ENCODE measurements around the gene MAPK8IP2.

DNA sequence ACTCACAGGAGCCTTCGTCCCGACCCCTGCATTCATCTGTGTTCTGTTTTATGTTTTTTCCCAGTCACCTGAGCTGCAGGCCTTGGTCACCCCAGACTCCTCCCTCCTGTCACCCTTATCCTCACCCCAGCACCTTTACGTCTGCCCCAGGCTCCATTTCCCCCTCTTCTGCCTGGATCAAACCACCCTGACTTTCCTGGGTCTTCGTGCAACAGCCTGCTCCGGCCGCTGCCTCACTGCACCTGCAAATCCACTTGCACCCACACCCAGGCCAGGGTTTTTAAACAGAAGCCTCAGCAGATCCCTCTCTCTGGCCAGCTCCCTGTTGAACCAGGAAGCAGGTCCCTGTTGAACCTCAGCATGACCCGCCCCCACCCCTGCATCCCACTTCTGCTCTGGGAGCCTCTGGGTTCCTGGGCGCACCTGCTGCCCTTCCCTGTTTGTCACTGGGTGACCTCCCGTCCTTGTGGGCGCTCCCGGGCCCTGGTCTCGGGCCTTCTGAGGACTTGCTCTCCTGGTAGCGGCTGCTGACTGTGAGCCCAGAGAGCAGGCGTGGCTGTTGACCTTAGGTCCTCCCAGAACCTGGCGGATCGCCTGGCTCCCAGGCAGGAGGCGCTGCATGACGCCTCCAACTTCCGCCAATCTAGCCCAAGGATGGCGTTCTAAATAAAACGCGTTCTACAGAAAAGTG lies 12.8 kb downstream of the MAPK8IP2 start:
- no peak for TF ChIP-seq POLR2A (IDR thresholded peaks at IDR 0.05)
- TF ChIP-seq, protein P1, sequence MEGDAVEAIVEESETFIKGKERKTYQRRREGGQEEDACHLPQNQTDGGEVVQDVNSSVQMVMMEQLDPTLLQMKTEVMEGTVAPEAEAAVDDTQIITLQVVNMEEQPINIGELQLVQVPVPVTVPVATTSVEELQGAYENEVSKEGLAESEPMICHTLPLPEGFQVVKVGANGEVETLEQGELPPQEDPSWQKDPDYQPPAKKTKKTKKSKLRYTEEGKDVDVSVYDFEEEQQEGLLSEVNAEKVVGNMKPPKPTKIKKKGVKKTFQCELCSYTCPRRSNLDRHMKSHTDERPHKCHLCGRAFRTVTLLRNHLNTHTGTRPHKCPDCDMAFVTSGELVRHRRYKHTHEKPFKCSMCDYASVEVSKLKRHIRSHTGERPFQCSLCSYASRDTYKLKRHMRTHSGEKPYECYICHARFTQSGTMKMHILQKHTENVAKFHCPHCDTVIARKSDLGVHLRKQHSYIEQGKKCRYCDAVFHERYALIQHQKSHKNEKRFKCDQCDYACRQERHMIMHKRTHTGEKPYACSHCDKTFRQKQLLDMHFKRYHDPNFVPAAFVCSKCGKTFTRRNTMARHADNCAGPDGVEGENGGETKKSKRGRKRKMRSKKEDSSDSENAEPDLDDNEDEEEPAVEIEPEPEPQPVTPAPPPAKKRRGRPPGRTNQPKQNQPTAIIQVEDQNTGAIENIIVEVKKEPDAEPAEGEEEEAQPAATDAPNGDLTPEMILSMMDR (IDR thresholded peaks at IDR 0.05), result no peak
